ENCODE results near the gene AXL. TPM values are rescaled to one million over a fixed set of nuclear protein-coding genes. Genes with fewer than 3 reads are reported as not detected.

The AXL gene
- total and polyA plus RNA-seq, 3 donors from 2014 or later: 56.0 to 150 (median 98.2) TPM

DNA sequence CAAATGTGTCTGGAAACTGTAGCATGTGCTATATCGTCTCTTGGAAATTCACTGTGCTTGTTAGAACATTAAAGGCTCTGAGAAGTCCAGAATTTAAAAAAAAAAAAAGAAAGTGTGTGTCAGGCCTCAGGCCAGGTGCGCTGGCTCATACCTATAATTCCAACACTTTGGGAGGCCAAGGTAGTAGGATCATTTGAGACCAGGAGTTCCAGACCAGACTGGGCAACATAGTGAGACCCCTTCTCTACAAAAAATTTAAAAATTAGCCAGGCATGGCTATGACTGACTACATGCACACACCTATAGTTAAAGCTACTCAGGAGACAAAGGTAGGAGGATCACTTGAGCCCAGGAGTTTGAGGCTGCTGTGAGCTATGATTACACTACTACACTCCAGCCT lies 50.0 kb downstream of the AXL start:
- intact Hi-C loops (cut with DNase I; ENCODE audit: low total_unique reads): loop anchor here (5.0 kb wide), 1 partner anchor 38 kb away; no protein-coding TSS in a partner anchor

DNA sequence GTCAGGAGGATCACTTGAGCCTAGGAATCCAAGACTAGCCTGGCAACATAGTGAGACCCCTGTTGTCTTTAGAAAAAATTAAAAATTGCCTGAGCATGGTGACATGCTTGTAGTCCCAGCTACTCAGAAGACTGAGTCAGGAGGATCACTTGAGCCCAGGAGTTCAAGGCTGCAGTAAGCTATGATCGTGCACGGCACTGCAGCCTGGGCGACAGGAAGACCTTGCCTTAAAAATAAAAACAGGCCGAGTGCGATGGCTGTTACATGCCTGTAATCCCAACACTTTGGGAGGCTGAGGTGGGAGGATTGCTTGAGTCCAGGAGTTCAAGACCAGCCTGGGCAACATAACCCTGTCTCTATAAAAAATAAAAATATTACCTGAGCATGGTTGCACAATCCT lies 50.5 kb downstream of the AXL start:
- no peak overlapping the region for H3K4me3 ChIP-seq
- H3K36me3 ChIP-seq (ENCODE audit: low read depth, missing control alignments): peaks cover 6% of the 10 kb centered on the region
- intact Hi-C loops (cut with DNase I; ENCODE audit: low total_unique reads): loop anchor here (5.0 kb wide), 1 partner anchor 38 kb away; no protein-coding TSS in a partner anchor
- WGBS, 2 donors: 73 to 81% methylated on average over 5 of the region's 5 CpGs
- no peak overlapping the region for H3K27ac ChIP-seq
- peaks cover 21% of the 10 kb centered on the region for H3K4me1 ChIP-seq
- no peak for DNase-seq
- H3K9me3 ChIP-seq: no peaks in the 10 kb centered on the region
- TF ChIP-seq POLR2A (IDR thresholded peaks at IDR 0.05): no peak
- TF ChIP-seq, protein P1, sequence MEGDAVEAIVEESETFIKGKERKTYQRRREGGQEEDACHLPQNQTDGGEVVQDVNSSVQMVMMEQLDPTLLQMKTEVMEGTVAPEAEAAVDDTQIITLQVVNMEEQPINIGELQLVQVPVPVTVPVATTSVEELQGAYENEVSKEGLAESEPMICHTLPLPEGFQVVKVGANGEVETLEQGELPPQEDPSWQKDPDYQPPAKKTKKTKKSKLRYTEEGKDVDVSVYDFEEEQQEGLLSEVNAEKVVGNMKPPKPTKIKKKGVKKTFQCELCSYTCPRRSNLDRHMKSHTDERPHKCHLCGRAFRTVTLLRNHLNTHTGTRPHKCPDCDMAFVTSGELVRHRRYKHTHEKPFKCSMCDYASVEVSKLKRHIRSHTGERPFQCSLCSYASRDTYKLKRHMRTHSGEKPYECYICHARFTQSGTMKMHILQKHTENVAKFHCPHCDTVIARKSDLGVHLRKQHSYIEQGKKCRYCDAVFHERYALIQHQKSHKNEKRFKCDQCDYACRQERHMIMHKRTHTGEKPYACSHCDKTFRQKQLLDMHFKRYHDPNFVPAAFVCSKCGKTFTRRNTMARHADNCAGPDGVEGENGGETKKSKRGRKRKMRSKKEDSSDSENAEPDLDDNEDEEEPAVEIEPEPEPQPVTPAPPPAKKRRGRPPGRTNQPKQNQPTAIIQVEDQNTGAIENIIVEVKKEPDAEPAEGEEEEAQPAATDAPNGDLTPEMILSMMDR (IDR thresholded peaks at IDR 0.05): no peak
- H3K27me3 ChIP-seq: no peaks in the 10 kb centered on the region

More for the DNA sequence above, 50.0 kb downstream of the AXL start:
- peaks cover 6% of the 10 kb centered on the region for H3K36me3 ChIP-seq (ENCODE audit: low read depth, missing control alignments)
- H3K9me3 ChIP-seq: no peaks in the 10 kb centered on the region
- TF ChIP-seq POLR2A (IDR thresholded peaks at IDR 0.05): no peak
- H3K27me3 ChIP-seq: no peaks in the 10 kb centered on the region
- H3K4me1 ChIP-seq: peaks cover 21% of the 10 kb centered on the region
- 89 to 94% methylated on average over 2 of the region's 2 CpGs for WGBS, 2 donors
- H3K4me3 ChIP-seq: no peak overlapping the region
- DNase-seq: no peak
- no peak overlapping the region for H3K27ac ChIP-seq

DNA sequence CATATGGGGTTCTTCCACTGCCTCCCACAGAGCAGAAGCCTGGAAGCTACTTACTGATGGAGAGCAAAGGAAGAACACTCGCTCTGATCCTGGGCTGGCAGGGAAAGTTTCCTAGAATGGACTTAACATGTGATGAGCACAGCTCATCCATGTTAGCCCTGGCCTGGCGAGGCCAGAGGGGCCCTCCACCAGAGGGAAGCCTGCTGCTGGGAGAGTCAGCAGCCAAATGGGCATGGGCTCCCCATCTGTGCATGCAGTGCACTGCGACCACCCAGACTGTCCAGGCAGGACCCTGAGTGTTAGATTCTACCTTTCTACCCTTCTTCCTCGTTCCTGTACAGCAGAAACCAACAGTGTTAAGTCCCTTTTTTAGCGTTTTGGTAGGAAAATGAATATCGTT lies 54.1 kb downstream of the AXL start:
- TF ChIP-seq, protein P1 (IDR thresholded peaks at IDR 0.05): no peak
- TF ChIP-seq POLR2A (IDR thresholded peaks at IDR 0.05): no peak
- no peaks in the 10 kb centered on the region for H3K4me1 ChIP-seq
- WGBS, 2 donors: 82 to 95% methylated on average over 5 to 6 of the region's 6 CpGs
- no peak overlapping the region for H3K4me3 ChIP-seq
- intact Hi-C loops (cut with DNase I; ENCODE audit: low total_unique reads): no loop called here
- no peak for DNase-seq
- no peaks in the 10 kb centered on the region for H3K27me3 ChIP-seq
- no peaks in the 10 kb centered on the region for H3K9me3 ChIP-seq
- H3K27ac ChIP-seq: no peak overlapping the region
- peaks cover 6% of the 10 kb centered on the region for H3K36me3 ChIP-seq (ENCODE audit: low read depth, missing control alignments)

DNA sequence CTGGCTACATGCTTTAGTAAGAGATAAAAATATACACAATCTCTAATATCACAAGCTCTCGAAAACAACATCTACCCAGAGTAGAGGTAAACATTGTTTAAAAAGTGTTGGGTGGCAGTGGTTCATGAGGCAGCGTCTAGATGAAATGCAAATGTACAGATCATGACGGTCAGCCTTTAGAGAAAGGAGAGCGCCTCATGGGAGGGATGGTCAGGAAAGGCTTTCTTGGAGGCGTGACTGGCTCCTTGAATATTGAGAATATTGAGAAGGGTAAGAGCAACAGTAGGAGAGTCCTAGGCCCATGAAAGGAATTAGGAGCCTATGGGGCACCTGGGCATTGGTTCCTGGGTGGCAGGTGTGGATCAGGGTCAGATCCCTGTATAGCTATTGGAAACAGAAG lies 55.8 kb downstream of the AXL start:
- H3K9me3 ChIP-seq: no peaks in the 10 kb centered on the region
- no peak for TF ChIP-seq POLR2A (IDR thresholded peaks at IDR 0.05)
- TF ChIP-seq, protein P1 (IDR thresholded peaks at IDR 0.05): no peak
- intact Hi-C loops (cut with DNase I; ENCODE audit: low total_unique reads): no loop called here
- H3K36me3 ChIP-seq (ENCODE audit: low read depth, missing control alignments): peaks cover 6% of the 10 kb centered on the region
- 88 to 89% methylated on average over 5 of the region's 5 CpGs for WGBS, 2 donors
- no peak overlapping the region for H3K4me3 ChIP-seq
- no peak overlapping the region for H3K27ac ChIP-seq
- no peaks in the 10 kb centered on the region for H3K4me1 ChIP-seq
- H3K27me3 ChIP-seq: no peaks in the 10 kb centered on the region
- no peak for DNase-seq

DNA sequence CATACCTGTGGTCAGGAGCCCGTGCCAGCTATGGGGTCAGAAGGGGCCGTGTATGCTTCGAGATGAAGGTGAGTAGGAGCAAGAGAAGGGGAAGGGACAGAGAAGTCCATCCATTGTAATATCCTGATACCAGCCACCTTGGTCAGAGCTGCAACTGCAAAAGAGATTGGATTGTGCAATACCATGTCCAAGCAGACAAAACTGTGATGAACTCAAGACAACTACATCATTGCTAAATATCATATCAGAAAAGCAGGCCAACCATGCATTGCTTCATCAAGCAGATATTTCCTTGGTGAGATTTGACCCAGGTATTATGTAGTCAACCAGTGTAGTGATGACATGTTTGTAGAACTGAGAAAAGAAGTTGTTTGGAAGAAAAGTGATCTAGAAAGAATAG lies 57.2 kb downstream of the AXL start:
- Histone ChIP-seq H3K36me3 (ENCODE audit: low read depth, missing control alignments) (peaks cover 6% of the 10 kb centered on the region), H3K27ac (no peak overlapping the region), H3K4me1 (no peaks in the 10 kb centered on the region), H3K9me3 (no peaks in the 10 kb centered on the region), H3K4me3 (no peak overlapping the region), H3K27me3 (no peaks in the 10 kb centered on the region)
- TF ChIP-seq POLR2A (IDR thresholded peaks at IDR 0.05): no peak
- TF ChIP-seq, protein P1 (IDR thresholded peaks at IDR 0.05): no peak
- DNase-seq: no peak
- intact Hi-C loops (cut with DNase I; ENCODE audit: low total_unique reads): no loop called here
- 81% methylated on average over 3 of the region's 3 CpGs for WGBS, 2 donors
